ENCODE data around the gene RPL13A. TPM values are rescaled to one million over a fixed set of nuclear protein-coding genes. Genes with fewer than 3 reads are reported as not detected.

The RPL13A gene
- total and polyA plus RNA-seq, 9 of the 15 experiments (the other 6 are each of a cell fraction or from before 2014, with no cell fraction given): 1,744 to 5,482 (median 2,949) TPM

- H3K27ac ChIP-seq (ENCODE audit: extremely low read depth, low read depth, low read length): no peak overlapping the region
- intact Hi-C loops (cut with micrococcal nuclease): loop anchor here (1.0 kb wide), 2 partner anchors 41 to 64 kb away; no protein-coding TSS in a partner anchor
- in situ Hi-C loops (cut with MboI): loop anchor here (5.0 kb wide), 3 partner anchors 36 to 166 kb away; no protein-coding TSS in a partner anchor
- POLR2A ChIA-PET: interaction anchor here (0.6 to 1.0 kb wide), 4 partner anchors 20 to 475 kb away, joined by 3 to 5 read pairs (median 4); no protein-coding TSS in a partner anchor
- CTCF ChIA-PET (ENCODE audit: low intra/inter-chr PET ratio): interaction anchor here (0.6 to 1.7 kb wide), 5 partner anchors 40 to 477 kb away, joined by 3 to 16 read pairs (median 3); no protein-coding TSS in a partner anchor
- H3K27me3 ChIP-seq (ENCODE audit: control insufficient read depth in 2 of 2, insufficient read depth in 2 of 2, low read length in 2 of 2): no peaks in the 10 kb centered on the region
- peak overlapping the region in 1 of 2 experiments; percentile 56; a peak in 1 of 4 replicates for H3K9ac ChIP-seq (ENCODE audit: insufficient read depth in 1 of 2, low read depth in 2 of 2, low read length in 2 of 2)
- H3K4me2 ChIP-seq (ENCODE audit: insufficient read depth, low read length): peak overlapping the region; percentile 32; the same call in 1 of the 2 replicates
- no peaks in the 10 kb centered on the region for H3K9me1 ChIP-seq (ENCODE audit: control insufficient read depth, insufficient read depth, low read length)
- WGBS (ENCODE audit: insufficient coverage, low coverage, missing lambda C conversion rate): 2% methylated on average over 7 of the region's 8 CpGs
- H3K79me2 ChIP-seq (ENCODE audit: control insufficient read depth, insufficient read depth, low read length): no peaks in the 10 kb centered on the region
- ATAC-seq (peak; percentile 88), DNase-seq (ENCODE audit: extremely low read depth in 1 of 4, low spot score in 3 of 4) (peak; percentile 83 to 87 (median 84)), FAIRE-seq (peak; percentile 90)
- H3K4me1 ChIP-seq (replicated peaks in 1 of 2; ENCODE audit: control insufficient read depth in 2 of 2, insufficient read depth in 2 of 2, low read length in 2 of 2): peaks cover 2 to 6% of the 10 kb centered on the region in 2 experiments; a peak in 3 of 5 replicates
- no TSS peak for BruUV-seq (replicated peaks)
- peak overlapping the region; percentile 43; the same call in 1 of the 2 replicates for H2AFZ ChIP-seq (ENCODE audit: low read depth, low read length)
- no peaks in the 10 kb centered on the region for H3K36me3 ChIP-seq (ENCODE audit: control insufficient read depth, insufficient read depth, low read length)
- no peaks in the 10 kb centered on the region for H3K9me3 ChIP-seq (replicated peaks; ENCODE audit: control insufficient read depth, insufficient read depth, low read depth, low read length)
- H3K4me3 ChIP-seq: no peak overlapping the region
- no peaks in the 10 kb centered on the region for H4K20me1 ChIP-seq (replicated peaks; ENCODE audit: control insufficient read depth, insufficient read depth, low read length)
- TF ChIP-seq ZNF239 (CRISPR knock-in tag; IDR thresholded peaks at IDR 0.05) (no peak), GATAD2A (IDR thresholded peaks at IDR 0.05) (0 out of 2 replicates have a peak, but pooled peaks have one; percentile 52), CTCF (IDR thresholded peaks at IDR 0.05 in 2 of 3, conservative IDR thresholded peaks at IDR 0.05 in 1 of 3; ENCODE audit: insufficient read depth in 2 of 3, low read depth in 1 of 3, low read length in 3 of 3) (peak; percentile 92 to 98 (median 96)), SP1 (CRISPR knock-in tag; IDR thresholded peaks at IDR 0.05) (0 out of 2 replicates have a peak, but pooled peaks have one; percentile 52), STAG1 (CRISPR knock-in tag; IDR thresholded peaks at IDR 0.05; ENCODE audit: borderline replicate concordance) (peak; percentile 74; the same call in 1 of the 2 replicates), C11orf30 (IDR thresholded peaks at IDR 0.05; ENCODE audit: low read depth) (peak; percentile 44; the same call in 1 of the 2 replicates), CC2D1A (IDR thresholded peaks at IDR 0.05) (peak; percentile 93), RAD21 (CRISPR knock-in tag; conservative IDR thresholded peaks at IDR 0.05 in 1 of 2, IDR thresholded peaks at IDR 0.05 in 1 of 2) (peak; percentile 92 to 96), ERF (CRISPR knock-in tag; IDR thresholded peaks at IDR 0.05) (no peak), NBN (IDR thresholded peaks at IDR 0.05; ENCODE audit: low read depth) (peak; percentile 49; the same call in 1 of the 2 replicates), PHF21A (IDR thresholded peaks at IDR 0.05; ENCODE audit: borderline replicate concordance, low read depth) (0 out of 2 replicates have a peak, but pooled peaks have one; percentile 51)
These were observed 19.2 kb downstream of the RPL13A start for GRCh38 chr19:49506575-49507105.
